NT2/D1 (cell line): ENCODE measurements around the gene SPOUT1.
"Not testable (repeated sequence)": the region's sequence is repeated elsewhere in the genome, so short reads cannot be mapped to it uniquely, and the experiment has no call there.

ENCODE experiments used
- DNase-seq: peaks from one replicate; pipeline ENCODE4 v3.0.0-alpha.2; 2011; ENCODE audit warnings: low read depth, low spot score
- H3K27me3 ChIP-seq: 2 replicates; pipeline ENCODE4 v1.6.0; 2011; ENCODE audit warnings: mild to moderate bottlenecking; ENCODE audit not compliant: insufficient read length, insufficient read depth
- H3K36me3 ChIP-seq: 2 replicates; pipeline ENCODE4 v1.6.1; 2011; ENCODE audit warnings: mild to moderate bottlenecking, low read length, mixed read lengths; ENCODE audit not compliant: insufficient read depth, insufficient read length
- H3K4me1 ChIP-seq: 2 replicates; pipeline ENCODE4 v1.5.1; 2011; ENCODE audit not compliant: insufficient read depth, insufficient read length
- H3K4me3 ChIP-seq: 2 replicates; pipeline ENCODE4 v1.5.1; 2011; ENCODE audit warnings: low read depth; ENCODE audit not compliant: insufficient read length
- H3K9ac ChIP-seq: 2 replicates; pipeline ENCODE4 v1.6.0; 2011; ENCODE audit warnings: low read depth; ENCODE audit not compliant: insufficient read length
- H3K9me3 ChIP-seq: 2 replicates; pipeline ENCODE4 v1.5.1; 2011; ENCODE audit warnings: mild to moderate bottlenecking, low read length; ENCODE audit not compliant: insufficient read depth
- SUZ12 ChIP-seq: IDR thresholded peaks from 2 replicates; pipeline ENCODE4 v1.6.1; 2011; ENCODE audit not compliant: insufficient read length, insufficient read depth; ENCODE audit errors: extremely low read depth
- YY1 ChIP-seq: IDR thresholded peaks from 2 replicates; pipeline ENCODE4 v1.6.1; 2011; ENCODE audit not compliant: insufficient read length, insufficient read depth
- ZNF274 ChIP-seq: IDR thresholded peaks from 2 replicates; pipeline ENCODE4 v1.6.1; 2011; ENCODE audit warnings: mild to moderate bottlenecking, low read depth, low read length

The SPOUT1 gene, protein sequence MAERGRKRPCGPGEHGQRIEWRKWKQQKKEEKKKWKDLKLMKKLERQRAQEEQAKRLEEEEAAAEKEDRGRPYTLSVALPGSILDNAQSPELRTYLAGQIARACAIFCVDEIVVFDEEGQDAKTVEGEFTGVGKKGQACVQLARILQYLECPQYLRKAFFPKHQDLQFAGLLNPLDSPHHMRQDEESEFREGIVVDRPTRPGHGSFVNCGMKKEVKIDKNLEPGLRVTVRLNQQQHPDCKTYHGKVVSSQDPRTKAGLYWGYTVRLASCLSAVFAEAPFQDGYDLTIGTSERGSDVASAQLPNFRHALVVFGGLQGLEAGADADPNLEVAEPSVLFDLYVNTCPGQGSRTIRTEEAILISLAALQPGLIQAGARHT

DNA sequence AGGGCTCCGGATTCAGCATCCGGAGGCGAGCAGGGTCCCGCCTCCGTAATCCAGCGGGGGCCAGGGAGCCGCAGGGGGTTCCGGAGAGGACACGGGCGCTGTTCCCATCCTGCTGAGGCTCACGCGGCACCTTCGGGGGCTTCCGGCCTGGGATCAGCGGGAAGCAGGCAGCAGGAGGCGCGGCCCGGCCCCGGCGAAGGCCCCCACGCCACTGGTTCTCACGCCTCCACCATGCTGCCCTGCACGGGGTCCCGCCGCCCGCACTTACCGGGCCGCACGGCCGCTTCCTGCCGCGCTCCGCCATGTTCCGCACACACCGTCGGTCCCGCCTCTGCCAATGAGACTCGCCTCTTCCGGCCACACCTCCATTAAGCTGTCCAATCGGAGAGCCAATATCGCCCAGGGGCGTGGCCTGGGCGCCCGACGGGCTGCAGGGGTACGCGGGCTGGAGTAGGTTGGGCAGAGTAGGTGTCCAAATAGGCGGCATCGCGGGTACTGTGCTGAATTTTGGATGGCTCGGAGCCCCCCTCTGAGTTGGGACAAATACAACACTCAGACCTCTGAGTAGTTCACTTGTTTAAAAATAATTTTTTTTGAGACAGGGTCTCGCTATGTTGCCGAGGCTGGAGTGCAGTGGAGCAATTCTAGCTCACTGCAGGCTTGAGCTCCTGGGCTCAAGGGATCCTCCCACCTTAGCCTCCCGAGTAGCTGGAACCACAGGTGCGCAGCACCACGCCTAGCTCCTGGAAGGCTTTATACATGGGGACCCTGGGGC is at the start of gene SPOUT1:
Gene SPOUT1 (minus strand): TSS at position 318 of the 775 bp plus-strand sequence. CDS start 14 bp downstream, at position 304.
- peak; percentile 90 for DNase-seq
- H3K4me1 ChIP-seq, result peaks cover 14% of the 10 kb centered on the region
- H3K9me3 ChIP-seq, result no peaks in the 10 kb centered on the region
- H3K4me3 ChIP-seq, result peak within 1 kb of the TSS; percentile 92
- no peak for TF ChIP-seq SUZ12
- no peak for TF ChIP-seq ZNF274
- TF ChIP-seq YY1, result peak; percentile 77
- peak within 1 kb of the TSS; percentile 98 for H3K9ac ChIP-seq
- H3K27me3 ChIP-seq, result no peaks in the 10 kb centered on the region
- peaks cover 71% of the 10 kb centered on the region for H3K36me3 ChIP-seq

DNA sequence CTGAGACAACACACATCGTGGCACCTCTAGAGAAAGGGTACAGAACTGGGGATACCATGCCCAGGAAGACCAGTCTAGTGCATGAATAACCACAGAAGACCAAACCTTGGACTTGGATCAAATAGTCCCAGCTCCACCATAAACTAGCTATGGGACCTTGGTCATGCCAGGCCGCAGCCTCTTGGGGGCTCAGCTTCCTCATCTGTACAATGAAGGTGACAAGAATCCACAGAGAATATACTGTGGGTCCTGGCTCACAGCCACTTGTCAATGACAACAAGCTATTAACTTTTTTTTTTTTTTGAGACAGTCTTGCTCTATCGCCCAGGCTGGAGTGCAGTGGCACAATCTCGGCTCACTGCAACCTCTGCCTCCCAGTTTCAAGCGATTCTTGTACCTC is 48.3 kb upstream of the SPOUT1 start:
- no peak for DNase-seq
- no peak overlapping the region for H3K9ac ChIP-seq

DNA sequence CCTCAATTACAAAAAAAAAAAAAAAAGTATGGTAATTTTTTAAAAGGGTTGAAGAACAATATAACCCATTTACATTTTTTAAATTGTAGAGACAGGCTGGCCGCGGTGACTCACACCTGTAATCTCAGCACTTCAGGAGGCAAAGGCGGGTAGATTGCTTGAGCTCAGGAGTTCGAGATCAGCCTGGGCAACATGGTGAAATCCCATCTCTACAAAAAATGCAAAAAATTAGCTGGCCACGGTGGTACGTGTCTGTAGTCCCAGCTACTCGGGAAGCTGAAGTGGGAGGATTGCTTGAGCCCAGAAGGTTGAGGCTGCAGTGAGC is 41.3 kb upstream of the SPOUT1 start:
- H3K9ac ChIP-seq, H3K4me3 ChIP-seq, H3K4me1 ChIP-seq, H3K9me3 ChIP-seq, H3K27me3 ChIP-seq, DNase-seq: not testable (repeated sequence)
- H3K36me3 ChIP-seq, result peaks cover 27% of the 10 kb centered on the region

More for the DNA sequence above, 48.3 kb upstream of the SPOUT1 start:
- Histone ChIP-seq H3K4me1 (peaks cover 8% of the 10 kb centered on the region), H3K4me3 (no peak overlapping the region), H3K9me3 (no peaks in the 10 kb centered on the region), H3K27me3 (no peaks in the 10 kb centered on the region), H3K36me3 (peaks cover 18% of the 10 kb centered on the region)
- TF ChIP-seq YY1, result no peak
- TF ChIP-seq SUZ12, result no peak
- no peak for TF ChIP-seq ZNF274

DNA sequence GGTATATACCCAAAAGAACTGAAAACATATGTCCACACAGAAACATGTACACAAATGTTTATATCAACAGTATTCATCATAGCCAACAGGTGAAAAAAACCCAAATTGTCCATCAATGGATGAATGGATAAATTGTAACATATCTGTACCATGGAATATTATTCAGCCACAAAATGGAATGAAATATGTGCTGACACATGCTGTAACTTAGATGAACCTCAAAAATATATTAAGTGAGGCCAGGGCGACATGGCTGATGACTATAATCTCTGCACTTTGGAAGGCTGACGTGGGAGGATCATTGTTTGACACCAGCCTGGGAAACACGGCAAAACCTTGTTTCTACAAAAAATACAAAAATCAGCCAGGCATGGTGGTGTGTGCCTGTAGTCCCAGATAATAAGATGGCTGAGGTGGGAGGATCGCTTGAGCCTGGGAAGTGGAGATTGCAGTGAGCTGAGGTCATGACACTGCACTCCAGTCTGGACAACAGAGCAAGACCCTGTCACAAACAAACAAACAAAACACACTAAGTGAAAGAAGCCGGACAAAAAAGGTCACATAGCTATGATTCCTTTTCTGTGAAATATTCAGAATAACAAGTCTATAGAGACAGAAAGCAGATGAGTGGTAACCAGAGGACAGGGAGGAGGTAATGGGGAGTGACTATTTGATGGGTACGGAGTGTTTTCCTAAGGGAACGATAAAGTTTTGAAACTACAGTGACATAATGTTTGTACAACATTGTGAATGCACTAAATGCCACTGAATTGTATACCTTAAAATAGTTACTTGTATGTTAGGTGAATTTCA is 40.7 kb upstream of the SPOUT1 start:
- Histone ChIP-seq H3K4me1 (no peaks in the 10 kb centered on the region), H3K27me3 (no peaks in the 10 kb centered on the region), H3K9me3 (no peaks in the 10 kb centered on the region), H3K9ac (no peak overlapping the region), H3K36me3 (peaks cover 27% of the 10 kb centered on the region), H3K4me3 (no peak overlapping the region)
- DNase-seq, result no peak
- no peak for TF ChIP-seq YY1
- TF ChIP-seq SUZ12, result no peak

DNA sequence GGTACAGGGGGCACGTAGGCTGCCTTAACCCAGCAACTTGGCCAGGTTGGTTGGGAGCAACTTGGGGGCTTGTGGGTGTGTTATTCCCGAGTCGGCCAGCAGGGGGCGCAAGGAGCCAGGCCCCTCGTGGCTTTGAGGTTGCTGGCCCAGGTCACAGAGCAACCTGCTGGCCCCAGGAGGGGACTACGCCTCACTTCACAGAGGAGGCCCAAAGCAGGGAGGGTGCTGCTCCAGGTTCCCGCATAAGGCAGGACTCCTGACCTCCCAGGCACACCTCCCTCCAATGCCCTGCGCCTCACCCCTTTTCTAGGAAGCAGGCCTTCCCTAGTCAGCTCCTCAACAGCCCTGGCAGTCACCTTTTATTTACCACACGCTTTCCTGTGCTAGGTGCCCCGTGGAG is 34.1 kb upstream of the SPOUT1 start:
- DNase-seq, result peak; percentile 86
- no peaks in the 10 kb centered on the region for H3K27me3 ChIP-seq
- no peak overlapping the region for H3K4me3 ChIP-seq
- H3K9ac ChIP-seq, result no peak overlapping the region
- H3K36me3 ChIP-seq, result peaks cover 16% of the 10 kb centered on the region
- no peaks in the 10 kb centered on the region for H3K9me3 ChIP-seq
- peaks cover 5% of the 10 kb centered on the region for H3K4me1 ChIP-seq
- TF ChIP-seq ZNF274 (no peak), SUZ12 (no peak)

DNA sequence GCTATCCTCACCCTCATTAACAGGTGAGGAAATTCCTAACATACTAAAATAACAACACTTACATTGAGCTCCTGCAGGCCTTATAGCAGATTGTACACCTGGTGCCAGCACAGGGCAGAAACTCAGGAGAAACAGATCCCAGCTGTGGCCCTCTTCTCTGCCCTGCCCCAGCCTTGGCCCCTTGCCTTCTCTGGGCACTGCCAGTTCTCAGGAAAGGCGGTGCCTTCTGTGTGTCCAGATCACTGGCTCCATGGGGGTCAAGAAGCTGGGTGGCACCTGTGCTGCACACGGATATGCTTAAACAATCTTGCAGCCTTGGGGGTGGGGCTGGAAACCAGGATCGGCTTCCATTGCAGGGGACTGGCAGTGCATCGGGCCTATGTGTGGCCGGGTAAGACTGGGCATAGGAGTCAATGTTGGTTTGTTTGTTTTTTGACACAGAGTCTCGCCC is 32.8 kb upstream of the SPOUT1 start:
- no peaks in the 10 kb centered on the region for H3K27me3 ChIP-seq
- no peaks in the 10 kb centered on the region for H3K9me3 ChIP-seq
- H3K4me3 ChIP-seq, result no peak overlapping the region
- no peak overlapping the region for H3K9ac ChIP-seq
- H3K36me3 ChIP-seq, result peaks cover 12% of the 10 kb centered on the region
- DNase-seq, result no peak
- TF ChIP-seq SUZ12 (no peak), YY1 (no peak), ZNF274 (no peak)
- H3K4me1 ChIP-seq, result peaks cover 5% of the 10 kb centered on the region

DNA sequence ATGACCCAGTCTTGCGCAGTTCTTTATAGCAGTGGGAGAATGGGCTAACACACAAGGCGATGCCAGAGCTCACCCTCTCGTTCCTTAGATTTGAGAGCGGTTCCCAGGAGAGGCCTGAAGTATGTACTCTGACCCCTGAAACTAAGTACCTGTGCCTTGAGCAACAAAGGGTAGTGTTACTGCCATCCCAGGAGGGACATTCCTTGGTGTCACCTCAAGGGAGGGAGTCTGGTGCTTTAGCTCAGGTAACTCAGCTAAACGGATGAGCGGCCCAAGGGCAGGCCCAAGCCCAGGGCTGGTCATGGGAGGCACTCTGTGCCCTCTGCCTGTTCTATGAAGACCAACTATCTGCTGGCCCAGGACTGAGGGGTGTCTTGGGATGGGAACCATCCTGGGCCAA is 31.9 kb upstream of the SPOUT1 start:
- DNase-seq, result no peak
- TF ChIP-seq YY1 (no peak), ZNF274 (no peak), SUZ12 (no peak)
- Histone ChIP-seq H3K4me1 (peaks cover 5% of the 10 kb centered on the region), H3K4me3 (no peak overlapping the region), H3K36me3 (peaks cover 8% of the 10 kb centered on the region), H3K9me3 (no peaks in the 10 kb centered on the region), H3K9ac (no peak overlapping the region), H3K27me3 (no peaks in the 10 kb centered on the region)
